CD4-positive, alpha-beta memory T cell (primary cell): Measurements from ENCODE around the gene MYH10. TPM values are rescaled to one million over a fixed set of nuclear protein-coding genes. Genes with fewer than 3 reads are reported as not detected.

ENCODE experiments used
- CTCF ChIA-PET: fragments of 350-600 bp; sonication (Branson Sonifier 250); formaldehyde crosslinking; loops from one replicate; lab custom pipeline; 2021; ENCODE audit warnings: inconsistent platforms; ENCODE audit not compliant: partially characterized antibody; lab: Charles Lee
- POLR2A ChIA-PET: fragments of 350-600 bp; sonication (Branson Sonifier 250); formaldehyde crosslinking; loops from one replicate; lab custom pipeline; 2021; ENCODE audit not compliant: partially characterized antibody; lab: Charles Lee
- DNase-seq, 5 donors: peaks; one replicate each; pipeline versions ENCODE4 v3.0.0 to v3.0.0-alpha.2; 2020 to 2022; ENCODE audit warnings: mixed read lengths in 1 of 5
- H3K27ac ChIP-seq: one replicate; pipeline ENCODE4 v1.7.0; 2013; ENCODE audit warnings: low read depth, low read length
- H3K27me3 ChIP-seq: 2 replicates; pipeline ENCODE4 v1.7.0; 2013; ENCODE audit warnings: mild to moderate bottlenecking, low read length, moderate library complexity; ENCODE audit not compliant: insufficient read depth
- H3K36me3 ChIP-seq: 2 replicates; pipeline ENCODE4 v1.7.0; 2013; ENCODE audit warnings: mild to moderate bottlenecking, low read length, moderate library complexity; ENCODE audit not compliant: insufficient read depth
- H3K4me1 ChIP-seq: 2 replicates; pipeline ENCODE4 v1.7.0; 2013; ENCODE audit warnings: mild to moderate bottlenecking, low read length, moderate library complexity; ENCODE audit not compliant: insufficient read depth
- H3K4me3 ChIP-seq, 2 donors: one replicate each; pipeline ENCODE4 v1.7.0; 2013; ENCODE audit warnings: low read length in 2 of 2, mild to moderate bottlenecking in 1 of 2
- H3K9me3 ChIP-seq, 2 donors: one replicate each; pipeline ENCODE4 v1.7.0; 2013; ENCODE audit warnings: low read length in 2 of 2, control low read depth in 1 of 2; ENCODE audit not compliant: control insufficient read depth in 1 of 2
- H3K27ac Mint-ChIP-seq, 7 donors: one replicate each; pipeline ENCODE4 v1.8.0; 2020 to 2021; ENCODE audit warnings: mixed read lengths in 7 of 7, mild to moderate bottlenecking in 6 of 7, inconsistent platforms in 3 of 7, moderate library complexity in 3 of 7
- H3K27me3 Mint-ChIP-seq, 2 donors: one replicate each; pipeline ENCODE4 v1.8.0; 2020 to 2021; ENCODE audit warnings: mixed read lengths in 2 of 2
- H3K36me3 Mint-ChIP-seq, 2 donors: one replicate each; pipeline ENCODE4 v1.8.0; 2020 to 2021; ENCODE audit warnings: mixed read lengths in 2 of 2, inconsistent platforms in 1 of 2, mild to moderate bottlenecking in 1 of 2
- H3K4me1 Mint-ChIP-seq, 4 donors: one replicate each; pipeline ENCODE4 v1.8.0; 2020 to 2021; ENCODE audit warnings: mixed read lengths in 4 of 4, mild to moderate bottlenecking in 1 of 4
- H3K4me3 Mint-ChIP-seq, 8 donors: one replicate each; pipeline ENCODE4 v1.8.0; 2020 to 2021; ENCODE audit warnings: mixed read lengths in 8 of 8, mild to moderate bottlenecking in 7 of 8, moderate library complexity in 6 of 8, inconsistent platforms in 3 of 8
- H3K9me3 Mint-ChIP-seq, 8 donors: one replicate each; pipeline ENCODE4 v1.8.0; 2020 to 2021; ENCODE audit warnings: mixed read lengths in 8 of 8, mild to moderate bottlenecking in 5 of 8, inconsistent platforms in 3 of 8, moderate library complexity in 1 of 8
- intact Hi-C: fragments of 100-400 bp; cut with micrococcal nuclease; formaldehyde crosslinking; loops from one replicate; pipeline ENCODE4 v1.15.1; 2023
- polyA plus RNA-seq, 2 donors: library from polyadenylated mRNA; unstranded; fragments of 300-500 nt; fragmentation: Illumina TruSeq; gene quantifications; one replicate each; pipeline ENCODE4 v1.2.3, GENCODE V29; 2021
- total RNA-seq, 2 experiments: library from RNA; stranded (reverse); gene quantifications; one replicate each; pipeline ENCODE4 v1.2.3, GENCODE V29; 2021

MYH10 gene
- total and polyA plus RNA-seq, 4 experiments from 2014 or later, result 1.9 to 2.8 (median 2.1) TPM

DNA sequence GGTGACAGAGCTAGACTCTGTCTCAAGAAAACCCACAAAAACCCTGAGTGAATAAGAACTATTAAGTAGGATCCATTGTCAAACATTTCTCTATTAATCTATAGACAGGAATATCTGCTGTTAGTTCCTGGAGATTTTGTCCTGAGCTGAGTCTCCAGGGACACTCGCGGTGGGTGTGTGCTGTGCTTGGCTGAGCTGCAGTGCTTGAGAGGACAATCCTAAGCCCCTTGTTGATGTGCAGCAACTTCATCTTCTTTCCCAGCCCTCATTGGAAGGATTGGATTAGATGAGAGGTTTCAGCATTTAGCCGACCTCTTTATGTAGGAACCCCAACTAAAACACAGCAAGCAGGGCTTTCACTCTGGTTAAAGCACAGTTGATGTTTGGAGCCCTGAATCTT lies 161.5 kb downstream of the MYH10 start:
- Mint-ChIP-seq H3K4me1 (peaks cover 3 to 11% (median 8%) of the 10 kb centered on the region in 4 donors), H3K27ac (no peak overlapping the region), H3K27me3 (no peaks in the 10 kb centered on the region), H3K36me3 (peaks cover 31 to 77% of the 10 kb centered on the region in 2 donors), H3K9me3 (peaks cover 0 to 4% (median 0%) of the 10 kb centered on the region in 8 donors), H3K4me3 (no peak overlapping the region)
- Histone ChIP-seq H3K4me3 (no peak overlapping the region), H3K4me1 (no peaks in the 10 kb centered on the region), H3K27me3 (no peaks in the 10 kb centered on the region), H3K36me3 (peaks cover 59% of the 10 kb centered on the region), H3K9me3 (no peaks in the 10 kb centered on the region), H3K27ac (no peak overlapping the region)
- DNase-seq, result no peak
- intact Hi-C loops, result no loop called here
- ChIA-PET POLR2A (no interaction called here), CTCF (no interaction called here)

DNA sequence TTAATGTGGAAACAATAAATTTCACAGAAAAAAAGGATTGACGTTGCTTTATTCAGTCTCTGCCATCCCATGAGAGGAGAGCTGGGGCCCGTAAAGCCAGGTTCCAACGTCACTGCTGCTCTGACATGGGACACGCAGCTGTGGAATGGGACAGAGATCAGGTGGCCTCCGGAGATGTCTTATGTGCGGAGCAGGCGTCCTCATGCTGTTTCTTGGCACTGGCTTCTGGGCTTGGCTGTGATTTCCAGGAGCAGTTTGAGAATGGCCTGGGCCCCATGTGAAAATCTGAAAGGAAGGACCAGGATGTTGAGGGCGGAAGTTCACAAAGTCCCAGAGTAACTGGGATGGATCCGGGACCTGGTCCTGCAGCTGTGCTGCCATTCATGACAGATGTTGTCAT lies 162.4 kb downstream of the MYH10 start:
- POLR2A ChIA-PET, result no interaction called here
- CTCF ChIA-PET, result no interaction called here
- H3K4me1 Mint-ChIP-seq, result peaks cover 8 to 15% (median 11%) of the 10 kb centered on the region in 4 donors

DNA sequence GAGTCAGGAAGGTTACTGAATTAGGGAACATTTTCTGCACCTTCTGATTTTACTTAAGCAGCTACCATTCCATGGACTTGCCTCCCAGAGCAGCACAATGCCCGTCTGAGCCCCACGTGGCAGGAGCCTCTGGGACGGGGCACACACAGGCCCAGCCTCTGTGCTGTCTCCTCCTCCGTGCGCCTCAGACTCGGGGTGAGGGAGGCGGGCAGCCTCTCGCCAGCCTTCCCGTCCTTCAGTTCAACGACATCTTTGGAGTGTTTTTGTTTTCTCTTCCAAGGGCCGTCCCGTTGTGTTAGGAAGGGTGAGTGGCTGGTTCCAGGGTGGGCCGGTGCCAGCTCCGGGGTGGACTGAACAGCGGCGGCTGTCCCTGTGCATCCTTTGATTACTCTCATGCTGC lies 163.0 kb downstream of the MYH10 start:
- Mint-ChIP-seq H3K9me3 (peaks cover 0 to 4% (median 0%) of the 10 kb centered on the region in 8 donors), H3K27ac (peak overlapping the region in 2 of 7 donors; percentile 9 to 29)
- POLR2A ChIA-PET, result no interaction called here

More for the DNA sequence above, 162.4 kb downstream of the MYH10 start:
- H3K9me3 ChIP-seq, result no peaks in the 10 kb centered on the region
- peaks cover 60% of the 10 kb centered on the region for H3K36me3 ChIP-seq
- H3K27ac ChIP-seq, result no peak overlapping the region
- DNase-seq, result no peak
- intact Hi-C loops, result no loop called here
- no peaks in the 10 kb centered on the region for H3K27me3 Mint-ChIP-seq
- no peaks in the 10 kb centered on the region for H3K27me3 ChIP-seq
- H3K4me3 ChIP-seq, result no peak overlapping the region
- H3K36me3 Mint-ChIP-seq, result peaks cover 31 to 78% of the 10 kb centered on the region in 2 donors
- no peak overlapping the region for H3K27ac Mint-ChIP-seq
- H3K4me3 Mint-ChIP-seq, result no peak overlapping the region
- H3K9me3 Mint-ChIP-seq, result peaks cover 0 to 4% (median 0%) of the 10 kb centered on the region in 8 donors
- H3K4me1 ChIP-seq, result no peaks in the 10 kb centered on the region

DNA sequence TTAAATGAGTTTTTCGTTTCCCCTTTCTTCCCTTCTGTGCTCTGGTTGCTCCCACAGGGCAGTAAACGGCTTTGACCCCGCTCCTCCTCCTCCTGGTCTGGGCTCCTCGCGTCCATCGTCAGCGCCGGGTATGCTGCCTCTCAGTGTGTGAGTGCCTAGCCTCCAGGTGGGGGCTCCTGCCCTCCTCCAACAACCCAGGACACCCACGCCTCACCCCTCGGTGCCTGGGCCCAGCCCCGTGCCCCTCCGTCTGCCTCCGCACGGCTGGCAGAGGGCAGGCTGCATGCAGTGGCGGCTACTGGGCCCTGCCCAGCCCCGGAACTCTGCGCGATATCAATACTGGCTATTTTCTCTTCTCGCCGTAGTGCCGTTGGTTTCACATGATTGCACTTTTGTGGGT lies 163.7 kb downstream of the MYH10 start:
- Mint-ChIP-seq H3K4me1 (peaks cover 9 to 17% (median 11%) of the 10 kb centered on the region in 4 donors), H3K27me3 (no peaks in the 10 kb centered on the region), H3K9me3 (peaks cover 0 to 2% (median 0%) of the 10 kb centered on the region in 8 donors), H3K36me3 (peaks cover 31 to 83% of the 10 kb centered on the region in 2 donors), H3K4me3 (no peak overlapping the region), H3K27ac (peak overlapping the region in 2 of 7 donors; percentile 9 to 61)
- Histone ChIP-seq H3K4me3 (no peak overlapping the region), H3K27me3 (no peaks in the 10 kb centered on the region), H3K27ac (no peak overlapping the region), H3K4me1 (no peaks in the 10 kb centered on the region), H3K9me3 (no peaks in the 10 kb centered on the region), H3K36me3 (peaks cover 70% of the 10 kb centered on the region)
- no peak for DNase-seq
- ChIA-PET CTCF (no interaction called here), POLR2A (no interaction called here)
- intact Hi-C loops, result no loop called here

More for the DNA sequence above, 163.0 kb downstream of the MYH10 start:
- Mint-ChIP-seq H3K36me3 (peaks cover 28 to 80% of the 10 kb centered on the region in 2 donors), H3K27me3 (no peaks in the 10 kb centered on the region), H3K4me3 (peak overlapping the region in 1 of 8 donors; percentile 42), H3K4me1 (peaks cover 9 to 17% (median 11%) of the 10 kb centered on the region in 4 donors)
- Histone ChIP-seq H3K36me3 (peaks cover 66% of the 10 kb centered on the region), H3K4me3 (no peak overlapping the region), H3K4me1 (no peaks in the 10 kb centered on the region), H3K27ac (no peak overlapping the region), H3K9me3 (no peaks in the 10 kb centered on the region), H3K27me3 (no peaks in the 10 kb centered on the region)
- DNase-seq, result no peak
- CTCF ChIA-PET, result interaction anchor here (0.7 kb wide), 1 partner anchor 230 kb away, joined by 3 read pairs; no protein-coding TSS in a partner anchor
- intact Hi-C loops, result no loop called here

- peaks cover 35 to 83% of the 10 kb centered on the region in 2 donors for H3K36me3 Mint-ChIP-seq
- peaks cover 0 to 2% (median 0%) of the 10 kb centered on the region in 8 donors for H3K9me3 Mint-ChIP-seq
- H3K4me3 ChIP-seq, result no peak overlapping the region
- intact Hi-C loops, result no loop called here
- no peaks in the 10 kb centered on the region for H3K9me3 ChIP-seq
- POLR2A ChIA-PET, result no interaction called here
- DNase-seq, result no peak
- no peaks in the 10 kb centered on the region for H3K4me1 ChIP-seq
- no peaks in the 10 kb centered on the region for H3K27me3 ChIP-seq
- peaks cover 70% of the 10 kb centered on the region for H3K36me3 ChIP-seq
- peaks cover 13 to 17% (median 14%) of the 10 kb centered on the region in 4 donors for H3K4me1 Mint-ChIP-seq
- no peak overlapping the region for H3K27ac ChIP-seq
- no peak overlapping the region for H3K4me3 Mint-ChIP-seq
- H3K27ac Mint-ChIP-seq, result peak overlapping the region in 1 of 7 donors; percentile 61
- CTCF ChIA-PET, result no interaction called here
- no peaks in the 10 kb centered on the region for H3K27me3 Mint-ChIP-seq
Observed at GRCh38 chr17:8466456-8466855, 164.1 kb downstream of the MYH10 start.

DNA sequence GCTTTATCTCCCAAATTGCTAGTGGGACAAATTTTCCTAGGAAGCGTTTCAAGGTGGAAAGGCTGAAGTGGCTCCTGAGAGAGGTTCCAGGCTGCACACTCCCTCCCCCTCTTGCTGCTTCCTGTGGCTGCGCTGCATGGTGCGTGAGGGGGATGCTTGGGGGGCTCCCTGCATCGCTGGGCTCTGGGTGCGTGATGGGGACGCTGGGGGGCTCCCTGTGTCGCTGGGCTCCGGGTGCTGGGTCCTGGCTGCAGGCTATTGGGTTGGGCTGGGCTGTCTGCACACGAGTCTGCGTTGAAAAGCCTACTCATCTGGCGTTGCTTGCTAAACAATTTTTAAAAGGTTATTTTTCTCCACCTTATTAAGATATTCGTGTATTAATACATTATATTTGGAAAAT lies 164.8 kb downstream of the MYH10 start:
- Mint-ChIP-seq H3K4me1 (peaks cover 13 to 17% (median 14%) of the 10 kb centered on the region in 4 donors), H3K4me3 (no peak overlapping the region), H3K36me3 (peaks cover 35 to 83% of the 10 kb centered on the region in 2 donors), H3K9me3 (no peaks in the 10 kb centered on the region), H3K27ac (no peak overlapping the region), H3K27me3 (no peaks in the 10 kb centered on the region)
- no peaks in the 10 kb centered on the region for H3K27me3 ChIP-seq
- H3K4me1 ChIP-seq, result no peaks in the 10 kb centered on the region
- intact Hi-C loops, result no loop called here
- H3K4me3 ChIP-seq, result no peak overlapping the region
- no peak for DNase-seq
- ChIA-PET POLR2A (no interaction called here), CTCF (no interaction called here)
- no peaks in the 10 kb centered on the region for H3K9me3 ChIP-seq
- H3K27ac ChIP-seq, result no peak overlapping the region
- H3K36me3 ChIP-seq, result peaks cover 72% of the 10 kb centered on the region

- Mint-ChIP-seq H3K27ac (no peak overlapping the region), H3K27me3 (no peaks in the 10 kb centered on the region), H3K36me3 (peaks cover 35 to 84% of the 10 kb centered on the region in 2 donors), H3K4me1 (peaks cover 13 to 17% (median 14%) of the 10 kb centered on the region in 4 donors), H3K9me3 (no peaks in the 10 kb centered on the region), H3K4me3 (no peak overlapping the region)
- Histone ChIP-seq H3K4me3 (no peak overlapping the region), H3K27me3 (no peaks in the 10 kb centered on the region), H3K4me1 (no peaks in the 10 kb centered on the region), H3K9me3 (no peaks in the 10 kb centered on the region), H3K36me3 (peaks cover 74% of the 10 kb centered on the region), H3K27ac (no peak overlapping the region)
- intact Hi-C loops, result no loop called here
- DNase-seq, result no peak
- CTCF ChIA-PET, result no interaction called here
- POLR2A ChIA-PET, result no interaction called here
Observed at GRCh38 chr17:8465356-8465755, 165.2 kb downstream of the MYH10 start.
